Measurements from ENCODE around the gene ACTR1A. TPM values are rescaled to one million over a fixed set of nuclear protein-coding genes. Genes with fewer than 3 reads are reported as not detected.
A peak's percentile ranks its signal among the peaks of the same experiment; 100 is the strongest.

ACTR1A gene
- total RNA-seq, 2 donors from 2014 or later: 61.6 to 68.3 TPM

DNA sequence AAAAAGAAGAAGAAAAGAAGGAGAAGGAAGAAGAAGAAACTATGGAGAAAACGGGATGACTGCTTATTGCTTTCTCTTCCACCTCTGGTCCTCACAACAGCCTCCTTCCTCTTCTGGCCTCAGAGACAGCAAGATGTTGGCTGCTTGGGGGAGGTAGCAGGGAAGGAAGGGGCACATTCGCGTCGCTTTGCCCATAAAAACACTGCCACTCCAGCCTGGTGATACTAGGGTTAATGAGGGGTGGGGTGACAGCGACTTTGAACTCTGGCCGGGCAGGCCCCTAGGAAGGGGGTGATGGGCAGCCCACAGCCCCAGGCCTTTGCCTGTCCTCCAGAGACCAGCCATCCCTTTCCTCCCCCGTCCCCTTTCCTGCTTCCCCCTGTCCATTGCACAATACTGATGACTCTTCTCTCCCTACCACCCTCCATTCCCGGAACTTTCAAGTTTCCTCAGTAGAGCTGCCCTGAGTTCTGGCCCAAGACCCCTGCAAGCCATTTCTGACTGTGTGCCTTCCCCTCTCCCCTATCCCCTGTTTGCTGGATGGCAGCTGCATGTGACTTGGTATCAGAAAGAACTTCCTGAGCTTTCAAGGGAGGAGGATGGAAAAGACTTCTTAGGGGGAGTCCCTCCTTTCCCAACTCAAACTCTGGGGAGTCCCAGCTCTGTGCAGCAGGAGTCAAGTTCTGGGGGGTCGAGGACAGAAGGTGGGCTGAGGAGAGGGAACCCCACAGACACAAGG is 67.9 kb downstream of the ACTR1A start:
- H3K9me3 Mint-ChIP-seq: no peaks in the 10 kb centered on the region
- ATAC-seq (replicated peaks in 1 of 2): no peak
- H3K4me3 Mint-ChIP-seq: peak overlapping the region; percentile 84 to 92
- peak overlapping the region; percentile 96 for H3K27ac Mint-ChIP-seq
- peaks cover 65% of the 10 kb centered on the region for H3K4me1 Mint-ChIP-seq (ENCODE audit: low read depth)
- no peak for DNase-seq
- peaks cover 8 to 10% of the 10 kb centered on the region in 2 donors for H3K36me3 Mint-ChIP-seq (ENCODE audit: insufficient read depth in 2 of 2)
- no peaks in the 10 kb centered on the region for H3K27me3 Mint-ChIP-seq (ENCODE audit: low read depth)

- H3K36me3 Mint-ChIP-seq (ENCODE audit: insufficient read depth in 2 of 2): peaks cover 8 to 10% of the 10 kb centered on the region in 2 donors
- DNase-seq (no peak), ATAC-seq (replicated peaks in 1 of 2) (no peak)
- H3K27me3 Mint-ChIP-seq (ENCODE audit: low read depth): no peaks in the 10 kb centered on the region
- peak overlapping the region; percentile 84 to 96 for H3K4me3 Mint-ChIP-seq
- peaks cover 65% of the 10 kb centered on the region for H3K4me1 Mint-ChIP-seq (ENCODE audit: low read depth)
- H3K27ac Mint-ChIP-seq: peak overlapping the region; percentile 96
- H3K9me3 Mint-ChIP-seq: no peaks in the 10 kb centered on the region
Observed at GRCh38 chr10:102433619-102434046, 68.9 kb downstream of the ACTR1A start.

GRCh38 chr10:102432162-102432950 is 70.2 kb downstream of the ACTR1A start, which contains the start of gene CUEDC2:
Gene CUEDC2, minus strand, starts transcription at chr10:102432574. Its CDS starts 7,386 bp downstream, at chr10:102425188.
- Mint-ChIP-seq H3K27me3 (ENCODE audit: low read depth) (no peaks in the 10 kb centered on the region), H3K4me1 (ENCODE audit: low read depth) (peaks cover 59% of the 10 kb centered on the region), H3K27ac (peak within 1 kb of the TSS; percentile 96), H3K4me3 (peak within 1 kb of the TSS; percentile 84 to 96), H3K36me3 (ENCODE audit: insufficient read depth in 2 of 2) (peaks cover 6% of the 10 kb centered on the region in 2 donors), H3K9me3 (no peaks in the 10 kb centered on the region)
- ATAC-seq (replicated peaks in 1 of 2): peak; percentile 95
- peak; percentile 97 to 99 for DNase-seq

DNA sequence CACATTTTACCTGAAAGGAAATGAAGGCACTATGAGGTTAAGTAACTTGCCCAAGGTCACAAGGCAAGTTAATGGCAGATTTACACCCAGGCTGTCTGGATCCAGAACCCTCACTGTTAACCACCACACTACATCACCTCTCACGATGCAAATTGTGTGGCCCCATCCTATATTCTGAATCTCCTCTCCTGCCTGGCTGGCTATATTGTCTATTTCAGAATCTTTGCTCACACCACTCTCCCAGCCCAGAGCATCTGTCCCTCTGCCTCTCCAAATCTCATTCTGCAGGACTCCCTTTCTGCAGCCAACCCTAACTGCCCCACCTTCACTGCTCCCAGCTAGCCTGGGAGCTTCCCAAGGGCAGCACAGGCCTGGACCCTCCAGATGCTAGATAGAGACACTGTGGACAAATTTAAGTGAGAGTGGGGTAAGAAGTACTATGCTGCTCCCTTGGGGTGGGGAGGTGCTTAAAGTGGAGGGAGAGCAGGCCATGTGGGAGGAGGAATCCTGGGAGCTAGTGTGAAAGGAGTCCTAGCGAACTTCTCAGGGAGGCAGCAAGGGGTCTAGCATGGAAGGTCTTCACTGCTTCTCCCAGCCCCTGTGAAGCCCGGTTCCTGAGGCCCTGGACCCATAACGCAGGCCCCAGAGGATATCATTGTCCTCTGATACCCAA is 70.9 kb downstream of the ACTR1A start:
- Mint-ChIP-seq H3K4me1 (ENCODE audit: low read depth) (peaks cover 59% of the 10 kb centered on the region), H3K4me3 (peak overlapping the region; percentile 84 to 96), H3K36me3 (ENCODE audit: insufficient read depth in 2 of 2) (peaks cover 2 to 6% of the 10 kb centered on the region in 2 donors), H3K27ac (peak overlapping the region; percentile 96), H3K27me3 (ENCODE audit: low read depth) (no peaks in the 10 kb centered on the region), H3K9me3 (no peaks in the 10 kb centered on the region)
- ATAC-seq (replicated peaks in 1 of 2) (no peak), DNase-seq (no peak)

DNA sequence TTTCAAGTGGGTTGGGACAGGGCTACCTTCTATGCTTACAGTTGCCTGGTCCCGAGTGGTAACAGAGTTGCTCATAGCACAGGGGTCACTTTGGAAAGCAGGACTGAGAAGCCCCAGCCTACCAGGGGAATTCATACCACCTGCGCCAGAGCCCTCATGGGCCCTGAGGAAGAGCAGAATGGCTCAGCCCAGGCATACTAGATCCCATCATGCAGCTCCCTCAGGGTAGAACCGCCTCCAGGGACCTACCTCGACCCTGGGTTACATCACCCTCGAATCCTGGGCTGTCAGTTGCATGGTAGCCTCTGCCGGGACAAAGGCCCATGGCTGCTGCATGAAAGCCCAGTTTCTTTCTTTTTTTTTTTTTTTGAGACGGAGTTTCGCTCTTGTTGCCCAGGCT is 73.0 kb downstream of the ACTR1A start:
- Mint-ChIP-seq H3K4me3 (no peak overlapping the region), H3K27ac (no peak overlapping the region), H3K4me1 (ENCODE audit: low read depth) (peaks cover 52% of the 10 kb centered on the region), H3K9me3 (no peaks in the 10 kb centered on the region), H3K36me3 (ENCODE audit: insufficient read depth in 2 of 2) (peaks cover 2 to 6% of the 10 kb centered on the region in 2 donors), H3K27me3 (ENCODE audit: low read depth) (no peaks in the 10 kb centered on the region)
- no peak for DNase-seq
- ATAC-seq (replicated peaks in 1 of 2): no peak

Other genes with a start within 250 kb of the ACTR1A start
- gene NFKB2, start 107.0 kb downstream of the ACTR1A start, total RNA-seq: 100 to 1,000 TPM; 472 to 564 TPM
- 10 to 100 TPM in 1 of 2 donors, 1 to 10 TPM in 1; 8.6 to 11.7 TPM for gene PSD, start 83.9 kb downstream of the ACTR1A start, total RNA-seq
- gene FBXL15, start 81.9 kb downstream of the ACTR1A start, total RNA-seq: 10 to 100 TPM; 15.3 TPM
- gene CUEDC2, start 70.1 kb downstream of the ACTR1A start, total RNA-seq: 10 to 100 TPM; 78.7 to 79.5 TPM
- gene C10orf95, start 51.2 kb downstream of the ACTR1A start, total RNA-seq: under 1 TPM in 1 of 2 donors, not detected in 1; 0.21 TPM
- gene SUFU, start 1.3 kb upstream of the ACTR1A start, total RNA-seq: 1 to 10 TPM; 9.1 to 9.2 TPM
- 10 to 100 TPM; 57.9 to 58.2 TPM for gene TRIM8, start 141.8 kb upstream of the ACTR1A start, total RNA-seq
- gene ARL3, start 211.7 kb upstream of the ACTR1A start, total RNA-seq: 1 to 10 TPM; 8.0 to 8.7 TPM
- gene SFXN2, start 211.9 kb upstream of the ACTR1A start, total RNA-seq: 10 to 100 TPM in 1 of 2 donors, 1 to 10 TPM in 1; 7.5 to 10.4 TPM
- gene WBP1L, start 241.2 kb upstream of the ACTR1A start, total RNA-seq: 10 to 100 TPM; 19.6 to 20.1 TPM

All from activated T-cell treated with anti-CD3 and anti-CD28 coated beads, Interleukin-2, amount 50 U/mL, for 72 hours (primary cell).